Measurements from ENCODE around the gene MCTP2. TPM values are rescaled to one million over a fixed set of nuclear protein-coding genes. Genes with fewer than 3 reads are reported as not detected.

Gene MCTP2
- total and polyA plus RNA-seq, 2 experiments from 2014 or later = 8.1 to 23.3 TPM

DNA sequence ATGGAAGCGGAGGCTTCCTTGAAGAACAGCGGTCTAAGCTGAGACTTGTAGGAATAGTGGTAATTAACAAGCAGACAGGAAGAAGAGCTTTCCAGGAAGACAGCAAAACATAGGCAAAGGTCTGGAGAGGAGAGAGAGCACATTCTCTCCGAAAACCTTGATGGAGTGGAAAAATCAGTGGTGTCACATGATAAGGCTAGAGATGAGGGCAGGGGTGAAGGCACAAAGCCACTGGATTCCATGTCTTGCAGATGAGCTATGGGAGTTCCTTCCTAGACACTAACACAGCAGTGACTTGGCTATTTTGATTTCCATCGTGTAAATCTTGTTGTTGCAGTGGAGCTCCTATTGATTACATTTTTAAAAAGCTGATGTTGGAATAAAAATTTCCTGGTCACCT lies 132.0 kb downstream of the MCTP2 start:
- no peaks in the 10 kb centered on the region for H3K79me2 ChIP-seq
- H3K4me1 ChIP-seq (ENCODE audit: insufficient read depth) = no peaks in the 10 kb centered on the region
- H3K4me2 ChIP-seq = no peak overlapping the region
- no peaks in the 10 kb centered on the region for H3K9me3 ChIP-seq (ENCODE audit: low read depth)
- 95% methylated on average over 4 of the region's 4 CpGs for WGBS (ENCODE audit: low lambda C conversion rate, missing lambda C conversion rate)
- no peaks in the 10 kb centered on the region for H4K20me1 ChIP-seq (ENCODE audit: insufficient read depth, poor library complexity, severe bottlenecking)
- H3K36me3 ChIP-seq (replicated peaks; ENCODE audit: insufficient read depth, low read depth) = no peaks in the 10 kb centered on the region
- no peaks in the 10 kb centered on the region for H3K9me2 ChIP-seq (replicated peaks; ENCODE audit: insufficient read depth)
- no peak overlapping the region for H3K4me3 ChIP-seq
- TF ChIP-seq EZH2 (IDR thresholded peaks at IDR 0.05; ENCODE audit: borderline replicate concordance) (no peak), EZH2phosphoT487 (IDR thresholded peaks at IDR 0.05; ENCODE audit: low read depth, severe bottlenecking, unreplicated experiment) (no peak)
- TF ChIP-seq, protein P1, sequence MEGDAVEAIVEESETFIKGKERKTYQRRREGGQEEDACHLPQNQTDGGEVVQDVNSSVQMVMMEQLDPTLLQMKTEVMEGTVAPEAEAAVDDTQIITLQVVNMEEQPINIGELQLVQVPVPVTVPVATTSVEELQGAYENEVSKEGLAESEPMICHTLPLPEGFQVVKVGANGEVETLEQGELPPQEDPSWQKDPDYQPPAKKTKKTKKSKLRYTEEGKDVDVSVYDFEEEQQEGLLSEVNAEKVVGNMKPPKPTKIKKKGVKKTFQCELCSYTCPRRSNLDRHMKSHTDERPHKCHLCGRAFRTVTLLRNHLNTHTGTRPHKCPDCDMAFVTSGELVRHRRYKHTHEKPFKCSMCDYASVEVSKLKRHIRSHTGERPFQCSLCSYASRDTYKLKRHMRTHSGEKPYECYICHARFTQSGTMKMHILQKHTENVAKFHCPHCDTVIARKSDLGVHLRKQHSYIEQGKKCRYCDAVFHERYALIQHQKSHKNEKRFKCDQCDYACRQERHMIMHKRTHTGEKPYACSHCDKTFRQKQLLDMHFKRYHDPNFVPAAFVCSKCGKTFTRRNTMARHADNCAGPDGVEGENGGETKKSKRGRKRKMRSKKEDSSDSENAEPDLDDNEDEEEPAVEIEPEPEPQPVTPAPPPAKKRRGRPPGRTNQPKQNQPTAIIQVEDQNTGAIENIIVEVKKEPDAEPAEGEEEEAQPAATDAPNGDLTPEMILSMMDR (IDR thresholded peaks at IDR 0.05; ENCODE audit: poor library complexity) = no peak
- no peak overlapping the region for H3K27ac ChIP-seq
- no peak overlapping the region for H2AFZ ChIP-seq
- DNase-seq (ENCODE audit: low spot score) = no peak
- no peaks in the 10 kb centered on the region for H3K27me3 ChIP-seq

DNA sequence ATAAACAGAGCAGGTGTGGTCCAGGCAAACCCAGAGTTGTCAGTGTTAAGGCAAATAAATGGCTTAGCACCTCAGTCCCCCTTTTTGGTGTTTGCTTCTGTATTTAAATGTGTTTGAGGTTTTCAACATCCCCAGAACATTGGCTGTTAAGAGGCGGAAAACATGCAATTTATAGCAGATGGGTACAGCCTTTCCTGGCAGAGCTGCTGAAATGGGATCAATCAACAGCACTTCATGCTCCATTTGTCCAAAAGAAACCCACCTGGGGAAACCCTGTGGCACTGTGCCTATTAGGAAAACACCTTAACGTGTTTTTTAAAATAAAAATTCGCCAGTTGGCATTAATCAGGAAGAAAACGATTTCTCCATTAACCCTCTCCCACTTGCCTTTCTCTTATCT lies 135.4 kb downstream of the MCTP2 start:
- WGBS (ENCODE audit: low lambda C conversion rate, missing lambda C conversion rate) = 80% methylated on average over 4 of the region's 4 CpGs
- no peaks in the 10 kb centered on the region for H3K9me2 ChIP-seq (replicated peaks; ENCODE audit: insufficient read depth)
- H3K9me3 ChIP-seq (ENCODE audit: low read depth) = no peaks in the 10 kb centered on the region

DNA sequence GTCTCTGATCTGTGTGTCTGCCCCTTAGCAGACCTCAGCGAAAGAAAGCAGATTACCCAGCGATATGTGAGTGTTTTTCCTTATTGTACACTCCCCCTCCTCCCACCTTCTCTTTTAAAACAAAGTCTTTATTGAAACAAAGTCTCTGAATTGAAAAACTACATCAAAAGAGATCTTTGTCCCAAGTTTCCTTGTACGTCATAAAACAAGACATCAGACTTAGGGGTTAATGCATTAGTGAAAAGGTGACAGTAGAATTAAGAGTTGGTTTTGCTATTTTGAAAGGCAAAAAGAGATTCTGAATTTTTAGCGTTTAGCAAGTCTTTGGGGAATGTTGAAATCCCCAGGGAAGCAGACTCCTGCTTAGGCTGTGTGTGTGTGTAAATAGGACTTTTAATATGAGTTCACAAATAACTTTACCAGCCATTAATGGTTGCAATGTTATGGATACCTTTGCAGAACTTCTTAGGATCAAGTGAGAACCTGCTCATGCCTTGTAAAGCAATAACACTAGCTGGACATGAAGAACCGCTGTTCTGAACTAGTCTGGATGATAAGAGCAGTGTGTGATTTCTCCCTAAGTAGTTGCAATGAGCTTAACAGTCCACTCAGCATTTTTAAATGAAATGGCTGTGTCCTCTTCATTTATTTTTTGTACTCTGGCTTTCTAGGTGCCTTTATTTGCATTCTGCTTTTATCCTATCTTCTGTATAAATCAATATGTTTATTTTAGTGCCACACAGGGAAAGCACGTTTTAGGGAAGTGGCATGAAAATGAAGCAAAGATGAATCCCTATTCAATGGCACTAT lies 136.6 kb downstream of the MCTP2 start:
- Histone ChIP-seq H3K79me2 (no peaks in the 10 kb centered on the region), H3K9me2 (replicated peaks; ENCODE audit: insufficient read depth) (no peaks in the 10 kb centered on the region), H3K4me2 (no peak overlapping the region), H2AFZ (no peak overlapping the region), H4K20me1 (ENCODE audit: insufficient read depth, poor library complexity, severe bottlenecking) (no peaks in the 10 kb centered on the region), H3K9me3 (ENCODE audit: low read depth) (no peaks in the 10 kb centered on the region), H3K4me3 (no peak overlapping the region), H3K36me3 (replicated peaks; ENCODE audit: insufficient read depth, low read depth) (no peaks in the 10 kb centered on the region), H3K27me3 (no peaks in the 10 kb centered on the region), H3K27ac (no peak overlapping the region), H3K4me1 (ENCODE audit: insufficient read depth) (no peaks in the 10 kb centered on the region)
- 56% methylated on average over 6 of the region's 6 CpGs for WGBS (ENCODE audit: low lambda C conversion rate, missing lambda C conversion rate)
- no peak for DNase-seq (ENCODE audit: low spot score)
- TF ChIP-seq, protein P1 (IDR thresholded peaks at IDR 0.05; ENCODE audit: poor library complexity) = no peak
- TF ChIP-seq EZH2phosphoT487 (IDR thresholded peaks at IDR 0.05; ENCODE audit: low read depth, severe bottlenecking, unreplicated experiment) = no peak
- no peak for TF ChIP-seq EZH2 (IDR thresholded peaks at IDR 0.05; ENCODE audit: borderline replicate concordance)

More for the DNA sequence above, 135.4 kb downstream of the MCTP2 start:
- DNase-seq (ENCODE audit: low spot score) = no peak
- H4K20me1 ChIP-seq (ENCODE audit: insufficient read depth, poor library complexity, severe bottlenecking) = no peaks in the 10 kb centered on the region
- no peak overlapping the region for H3K4me3 ChIP-seq
- H3K4me1 ChIP-seq (ENCODE audit: insufficient read depth) = no peaks in the 10 kb centered on the region
- TF ChIP-seq EZH2 (IDR thresholded peaks at IDR 0.05; ENCODE audit: borderline replicate concordance) = no peak
- TF ChIP-seq, protein P1 (IDR thresholded peaks at IDR 0.05; ENCODE audit: poor library complexity) = no peak
- TF ChIP-seq EZH2phosphoT487 (IDR thresholded peaks at IDR 0.05; ENCODE audit: low read depth, severe bottlenecking, unreplicated experiment) = no peak
- no peaks in the 10 kb centered on the region for H3K27me3 ChIP-seq
- no peaks in the 10 kb centered on the region for H3K79me2 ChIP-seq
- H3K27ac ChIP-seq = no peak overlapping the region
- no peak overlapping the region for H2AFZ ChIP-seq
- no peaks in the 10 kb centered on the region for H3K36me3 ChIP-seq (replicated peaks; ENCODE audit: insufficient read depth, low read depth)
- no peak overlapping the region for H3K4me2 ChIP-seq
